K562 (cell line): Measurements from ENCODE around the gene PLEKHO1. TPM values are rescaled to one million over a fixed set of nuclear protein-coding genes. Genes with fewer than 3 reads are reported as not detected.

Experiments
- CCAR2 ChIP-seq: fragments of 200-400 bp; formaldehyde crosslinking; IDR thresholded peaks from 2 replicates; pipeline ENCODE4 v1.6.1; 2017; ENCODE audit warnings: mild to moderate bottlenecking, low read depth, low read length
- FOSL1 ChIP-seq: fragments of 200-800 bp; sonication (Bioruptor generic); conservative IDR thresholded peaks from 2 replicates; pipeline ENCODE4 v1.6.1; 2016; ENCODE audit warnings: missing genetic modification characterization, missing compliant biosample characterization
- RFX5 ChIP-seq: IDR thresholded peaks from 2 replicates; pipeline ENCODE4 v1.6.1; 2011; ENCODE audit warnings: low read depth, mild to moderate bottlenecking, improper control_type of control experiment, low read length
- STAT5B ChIP-seq: fragments of 250-450 bp; sonication (Bioruptor Pico); IDR thresholded peaks from 2 replicates; pipeline ENCODE4 v1.8.0; 2021; ENCODE audit warnings: mild to moderate bottlenecking, inconsistent platforms
- TFAM ChIP-seq: fragments of 250-450 bp; sonication (Bioruptor Pico); conservative IDR thresholded peaks from 2 replicates; pipeline ENCODE4 v1.5.0; 2021; ENCODE audit warnings: mild to moderate bottlenecking, moderate library complexity
- TSC22D4 ChIP-seq: fragments of 450-650 bp; IDR thresholded peaks from 2 replicates; pipeline ENCODE4 v1.6.1; 2016; ENCODE audit warnings: missing genetic modification characterization, missing biosample characterization, control low read depth
- polyA plus RNA-seq, 8 experiments: library from polyadenylated mRNA; depleted of rRNA in 4 of 8; stranded (reverse) in 5 of 8; unstranded in 3 of 8; fragments of >200 nt; fragmentation: Nextera tagmentation in 2 of 8; fragmentation: Illumina TruSeq in 1 of 8; extraction: Ambion mirVana in 2 of 8; extraction: Trizol in 1 of 8; gene quantifications; 2 replicates each; pipeline versions ENCODE4 v1.2.1 to v1.2.3, GENCODE V29; 2011 to 2014; ENCODE audit warnings: inconsistent platforms in 1 of 8, missing spikeins in 1 of 8
- total RNA-seq, 7 experiments: library from RNA; depleted of rRNA in 6 of 7; stranded (reverse); fragments of >200 nt in 6 of 7; fragmentation: Illumina TruSeq in 2 of 7; extraction: Trizol in 2 of 7; gene quantifications; 2 replicates each; pipeline versions ENCODE4 v1.2.1 to v1.2.3, GENCODE V29; 2011 to 2021; ENCODE audit warnings: low replicate concordance in 1 of 7
- TF ChIP-seq, protein P1 (sequence below): IDR thresholded peaks from 2 replicates; pipeline ENCODE4 v1.6.1; 2011; ENCODE audit warnings: borderline replicate concordance, low read depth, mild to moderate bottlenecking, moderate library complexity, low read length; ENCODE audit not compliant: insufficient read depth, poor library complexity, severe bottlenecking
- TF ChIP-seq, protein P2 (sequence below), 2 experiments: fragments of 450-650 bp in 1 of 2; sonication (generic) in 1 of 2; formaldehyde crosslinking in 1 of 2; IDR thresholded peaks; 2 replicates each; pipeline versions ENCODE4 v1.7.1 to v1.9.0; 2016 to 2022; ENCODE audit warnings: inconsistent platforms in 1 of 2, mild to moderate bottlenecking in 1 of 2, missing genetic modification reagents in 1 of 2
- TF ChIP-seq, protein P3 (sequence below), 2 experiments: IDR thresholded peaks; 2 replicates each; pipeline ENCODE4 v1.6.1; 2011; ENCODE audit warnings: borderline replicate concordance in 1 of 2, control low read depth in 1 of 2, low read depth in 1 of 2, low read length in 1 of 2, mild to moderate bottlenecking in 1 of 2, mixed read lengths in 1 of 2, moderate library complexity in 1 of 2; ENCODE audit not compliant: insufficient read depth in 1 of 2, insufficient read length in 1 of 2, poor library complexity in 1 of 2, severe bottlenecking in 1 of 2; ENCODE audit errors: extremely low read depth in 1 of 2

Gene PLEKHO1
- total and polyA plus RNA-seq, 9 of the 15 experiments (the other 6 are each of a cell fraction or from before 2014, with no cell fraction given), result 0.39 to 16.2 (median 9.6) TPM

DNA sequence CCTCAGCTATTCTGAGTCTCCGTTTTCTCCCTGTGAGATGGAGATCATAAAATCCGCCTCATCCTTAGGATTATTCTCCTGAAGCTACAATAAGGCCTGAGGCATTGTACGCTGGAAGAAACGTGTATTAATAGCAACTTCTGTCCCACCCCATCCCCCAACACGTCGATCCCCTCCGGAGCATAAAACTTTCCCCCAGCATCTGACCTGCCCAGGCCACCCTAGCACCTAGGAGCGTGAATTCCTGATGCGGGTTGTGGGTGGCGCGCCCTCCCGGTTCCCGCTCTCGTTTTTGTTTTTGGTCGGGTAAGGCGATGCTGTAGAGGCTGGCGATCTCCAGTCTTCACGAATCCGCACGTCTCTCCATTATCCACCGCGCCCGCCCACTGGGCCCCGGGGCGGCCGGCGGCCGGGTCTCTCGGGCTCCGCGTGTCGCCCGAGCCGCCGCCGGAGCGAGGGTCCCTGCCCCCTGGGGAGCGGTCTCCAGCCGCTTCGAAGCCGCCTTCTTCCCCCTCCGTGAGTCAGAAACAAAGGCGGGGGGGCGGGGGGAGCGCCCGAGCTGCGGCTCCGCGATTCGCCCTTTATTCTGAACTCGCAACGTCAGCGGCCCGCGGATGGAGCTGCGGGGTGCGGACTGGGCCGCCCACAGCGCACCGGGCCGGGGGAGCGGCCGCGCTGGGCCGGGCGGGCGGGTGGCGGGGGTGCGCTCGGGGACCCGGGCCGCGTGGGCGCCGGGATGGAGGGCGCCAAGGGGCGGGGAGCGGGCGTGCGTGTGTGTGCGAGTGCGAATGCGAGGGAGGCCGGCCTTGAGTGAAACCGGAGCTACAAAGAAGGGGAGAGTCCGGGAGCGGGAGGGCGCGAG is at the start of gene PLEKHO1 (continued):
- TF ChIP-seq, protein P1, sequence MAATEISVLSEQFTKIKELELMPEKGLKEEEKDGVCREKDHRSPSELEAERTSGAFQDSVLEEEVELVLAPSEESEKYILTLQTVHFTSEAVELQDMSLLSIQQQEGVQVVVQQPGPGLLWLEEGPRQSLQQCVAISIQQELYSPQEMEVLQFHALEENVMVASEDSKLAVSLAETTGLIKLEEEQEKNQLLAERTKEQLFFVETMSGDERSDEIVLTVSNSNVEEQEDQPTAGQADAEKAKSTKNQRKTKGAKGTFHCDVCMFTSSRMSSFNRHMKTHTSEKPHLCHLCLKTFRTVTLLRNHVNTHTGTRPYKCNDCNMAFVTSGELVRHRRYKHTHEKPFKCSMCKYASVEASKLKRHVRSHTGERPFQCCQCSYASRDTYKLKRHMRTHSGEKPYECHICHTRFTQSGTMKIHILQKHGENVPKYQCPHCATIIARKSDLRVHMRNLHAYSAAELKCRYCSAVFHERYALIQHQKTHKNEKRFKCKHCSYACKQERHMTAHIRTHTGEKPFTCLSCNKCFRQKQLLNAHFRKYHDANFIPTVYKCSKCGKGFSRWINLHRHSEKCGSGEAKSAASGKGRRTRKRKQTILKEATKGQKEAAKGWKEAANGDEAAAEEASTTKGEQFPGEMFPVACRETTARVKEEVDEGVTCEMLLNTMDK, result no peak
- no peak for TF ChIP-seq TSC22D4 (tag)
- no peak for TF ChIP-seq STAT5B (CRISPR knock-in tag)
- TF ChIP-seq, protein P2, sequence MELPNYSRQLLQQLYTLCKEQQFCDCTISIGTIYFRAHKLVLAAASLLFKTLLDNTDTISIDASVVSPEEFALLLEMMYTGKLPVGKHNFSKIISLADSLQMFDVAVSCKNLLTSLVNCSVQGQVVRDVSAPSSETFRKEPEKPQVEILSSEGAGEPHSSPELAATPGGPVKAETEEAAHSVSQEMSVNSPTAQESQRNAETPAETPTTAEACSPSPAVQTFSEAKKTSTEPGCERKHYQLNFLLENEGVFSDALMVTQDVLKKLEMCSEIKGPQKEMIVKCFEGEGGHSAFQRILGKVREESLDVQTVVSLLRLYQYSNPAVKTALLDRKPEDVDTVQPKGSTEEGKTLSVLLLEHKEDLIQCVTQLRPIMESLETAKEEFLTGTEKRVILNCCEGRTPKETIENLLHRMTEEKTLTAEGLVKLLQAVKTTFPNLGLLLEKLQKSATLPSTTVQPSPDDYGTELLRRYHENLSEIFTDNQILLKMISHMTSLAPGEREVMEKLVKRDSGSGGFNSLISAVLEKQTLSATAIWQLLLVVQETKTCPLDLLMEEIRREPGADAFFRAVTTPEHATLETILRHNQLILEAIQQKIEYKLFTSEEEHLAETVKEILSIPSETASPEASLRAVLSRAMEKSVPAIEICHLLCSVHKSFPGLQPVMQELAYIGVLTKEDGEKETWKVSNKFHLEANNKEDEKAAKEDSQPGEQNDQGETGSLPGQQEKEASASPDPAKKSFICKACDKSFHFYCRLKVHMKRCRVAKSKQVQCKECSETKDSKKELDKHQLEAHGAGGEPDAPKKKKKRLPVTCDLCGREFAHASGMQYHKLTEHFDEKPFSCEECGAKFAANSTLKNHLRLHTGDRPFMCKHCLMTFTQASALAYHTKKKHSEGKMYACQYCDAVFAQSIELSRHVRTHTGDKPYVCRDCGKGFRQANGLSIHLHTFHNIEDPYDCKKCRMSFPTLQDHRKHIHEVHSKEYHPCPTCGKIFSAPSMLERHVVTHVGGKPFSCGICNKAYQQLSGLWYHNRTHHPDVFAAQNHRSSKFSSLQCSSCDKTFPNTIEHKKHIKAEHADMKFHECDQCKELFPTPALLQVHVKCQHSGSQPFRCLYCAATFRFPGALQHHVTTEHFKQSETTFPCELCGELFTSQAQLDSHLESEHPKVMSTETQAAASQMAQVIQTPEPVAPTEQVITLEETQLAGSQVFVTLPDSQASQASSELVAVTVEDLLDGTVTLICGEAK (IDR thresholded peaks at IDR 0.05), result peak; percentile 36; the same call in 1 of the 2 replicates
- TF ChIP-seq, protein P2 (CRISPR knock-in tag; IDR thresholded peaks at IDR 0.05), result no peak
- TF ChIP-seq, protein P3, sequence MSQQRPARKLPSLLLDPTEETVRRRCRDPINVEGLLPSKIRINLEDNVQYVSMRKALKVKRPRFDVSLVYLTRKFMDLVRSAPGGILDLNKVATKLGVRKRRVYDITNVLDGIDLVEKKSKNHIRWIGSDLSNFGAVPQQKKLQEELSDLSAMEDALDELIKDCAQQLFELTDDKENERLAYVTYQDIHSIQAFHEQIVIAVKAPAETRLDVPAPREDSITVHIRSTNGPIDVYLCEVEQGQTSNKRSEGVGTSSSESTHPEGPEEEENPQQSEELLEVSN (IDR thresholded peaks at IDR 0.05; ENCODE audit: borderline replicate concordance in 1 of 2, extremely low read depth in 1 of 2, insufficient read depth in 1 of 2, insufficient read length in 1 of 2, low read depth in 1 of 2, low read length in 1 of 2, poor library complexity in 1 of 2, severe bottlenecking in 1 of 2), result peak in 1 of 2 experiments; percentile 36
- peak; percentile 72 for TF ChIP-seq FOSL1
- TF ChIP-seq RFX5, result no peak
- no peak for TF ChIP-seq TFAM (CRISPR knock-in tag)
- TF ChIP-seq CCAR2, result no peak
